GM23338 (cell line): ENCODE data around the gene BAG3. TPM values are rescaled to one million over a fixed set of nuclear protein-coding genes. Genes with fewer than 3 reads are reported as not detected.

ENCODE experiments used
- ATAC-seq: fragments of 200-7000 bp; cut with Tn5 transposase; 3 replicates; pipeline ENCODE4 v1.9.1; 2020
- DNase-seq: peaks from one replicate; pipeline ENCODE4 v3.0.0-alpha.2; 2015; ENCODE audit warnings: low spot score
- H2AFZ ChIP-seq: fragments of 200-600 bp; sonication (generic); 2 replicates; pipeline ENCODE4 v1.8.0; 2016; ENCODE audit warnings: antibody characterized with exemption, mild to moderate bottlenecking, moderate library complexity
- H3F3A ChIP-seq: fragments of 200-600 bp; sonication (generic); replicated peaks from 2 replicates; pipeline ENCODE4 v1.8.0; 2017; ENCODE audit warnings: antibody characterized with exemption, mixed run types, low read depth
- H3K27ac ChIP-seq: fragments of 200-600 bp; sonication (generic); 2 replicates; pipeline ENCODE4 v1.6.1; 2016; ENCODE audit warnings: low read depth
- H3K27me3 ChIP-seq: fragments of 200-600 bp; sonication (generic); 2 replicates; pipeline ENCODE4 v1.8.0; 2016; ENCODE audit warnings: mild to moderate bottlenecking, mixed run types, moderate library complexity; ENCODE audit not compliant: insufficient read depth
- H3K36me3 ChIP-seq: fragments of 200-600 bp; sonication (generic); 2 replicates; pipeline ENCODE4 v1.8.0; 2016; ENCODE audit warnings: mild to moderate bottlenecking; ENCODE audit not compliant: insufficient read depth
- H3K4me1 ChIP-seq: fragments of 200-600 bp; sonication (generic); 2 replicates; pipeline ENCODE4 v1.8.0; 2016; ENCODE audit warnings: mild to moderate bottlenecking, moderate library complexity; ENCODE audit not compliant: insufficient read depth
- H3K4me2 ChIP-seq: fragments of 200-600 bp; sonication (generic); 2 replicates; pipeline ENCODE4 v1.7.1; 2017; ENCODE audit warnings: mixed run types
- H3K4me3 ChIP-seq: fragments of 200-600 bp; sonication (generic); 2 replicates; pipeline ENCODE4 v1.6.1; 2016; ENCODE audit warnings: mixed run types
- H3K79me2 ChIP-seq: fragments of 200-600 bp; sonication (generic); replicated peaks from 2 replicates; pipeline ENCODE4 v1.8.0; 2017; ENCODE audit warnings: mild to moderate bottlenecking; ENCODE audit not compliant: insufficient read depth
- H3K9me2 ChIP-seq: fragments of 200-600 bp; sonication (generic); 2 replicates; pipeline ENCODE4 v1.8.0; 2017; ENCODE audit not compliant: insufficient read depth
- H4K20me1 ChIP-seq: fragments of 200-600 bp; sonication (generic); replicated peaks from 2 replicates; pipeline ENCODE4 v1.8.0; 2017; ENCODE audit warnings: mild to moderate bottlenecking; ENCODE audit not compliant: insufficient read depth
- H3K27ac Mint-ChIP-seq: 2 replicates; pipeline ENCODE4 v1.8.0; 2020; ENCODE audit warnings: inconsistent platforms, mild to moderate bottlenecking, moderate library complexity, mixed read lengths
- H3K27me3 Mint-ChIP-seq: 3 replicates; pipeline ENCODE4 v1.8.0; 2022; ENCODE audit warnings: low read depth, mild to moderate bottlenecking, moderate library complexity, mixed read lengths, inconsistent platforms; ENCODE audit not compliant: insufficient read depth, poor library complexity
- H3K36me3 Mint-ChIP-seq: 3 replicates; pipeline ENCODE4 v1.8.0; 2021; ENCODE audit warnings: low read depth, mild to moderate bottlenecking, inconsistent platforms, moderate library complexity, mixed read lengths
- H3K4me1 Mint-ChIP-seq: 3 replicates; pipeline ENCODE4 v1.8.0; 2020; ENCODE audit warnings: mild to moderate bottlenecking, inconsistent platforms, mixed read lengths
- H3K4me3 Mint-ChIP-seq: 3 replicates; pipeline ENCODE4 v1.8.0; 2021; ENCODE audit warnings: moderate library complexity, mild to moderate bottlenecking, inconsistent platforms, mixed read lengths
- H3K9me3 Mint-ChIP-seq: 3 replicates; pipeline ENCODE4 v1.8.0; 2020; ENCODE audit warnings: moderate library complexity, mild to moderate bottlenecking, inconsistent platforms, mixed read lengths
- CREB1 ChIP-seq: fragments of 250-450 bp; sonication (Bioruptor Pico); IDR thresholded peaks from 2 replicates; pipeline ENCODE4 v1.5.0; 2020; ENCODE audit warnings: low read depth, mild to moderate bottlenecking, moderate library complexity
- EZH2 ChIP-seq: fragments of 200-600 bp; sonication (generic); IDR thresholded peaks from one replicate; pipeline ENCODE4 v1.8.0; 2017; ENCODE audit warnings: antibody characterized with exemption, mild to moderate bottlenecking, low read depth; ENCODE audit not compliant: unreplicated experiment
- EZH2phosphoT487 ChIP-seq: fragments of 200-600 bp; sonication (generic); IDR thresholded peaks from one replicate; pipeline ENCODE4 v1.8.1; 2018; ENCODE audit warnings: antibody characterized with exemption; ENCODE audit not compliant: unreplicated experiment
- JUNB ChIP-seq: IDR thresholded peaks from one replicate; pipeline ENCODE4 v1.6.1; 2016; ENCODE audit warnings: antibody characterized with exemption; ENCODE audit not compliant: unreplicated experiment
- NANOG ChIP-seq: IDR thresholded peaks from 2 replicates; pipeline ENCODE4 v1.6.1; 2016; ENCODE audit warnings: antibody characterized with exemption, borderline replicate concordance
- POLR2AphosphoS5 ChIP-seq: IDR thresholded peaks from 2 replicates; pipeline ENCODE4 v1.6.1; 2016; ENCODE audit warnings: antibody characterized with exemption, low read depth
- STAT1 ChIP-seq: IDR thresholded peaks from one replicate; pipeline ENCODE4 v1.6.1; 2016; ENCODE audit warnings: antibody characterized with exemption; ENCODE audit not compliant: unreplicated experiment
- ZNF114 ChIP-seq: fragments of 250-450 bp; sonication (Bioruptor Pico); IDR thresholded peaks from 2 replicates; pipeline ENCODE4 v1.5.0; 2020; ENCODE audit warnings: mild to moderate bottlenecking, moderate library complexity
- ZNF331 ChIP-seq: fragments of 250-450 bp; sonication (Bioruptor Pico); IDR thresholded peaks from 2 replicates; pipeline ENCODE4 v1.5.0; 2020; ENCODE audit warnings: low read depth, mild to moderate bottlenecking, moderate library complexity
- polyA plus RNA-seq: library from polyadenylated mRNA; unstranded; fragments of >200 nt; fragmentation: Nextera tagmentation; extraction: Ambion mirVana; gene quantifications from 2 replicates; pipeline ENCODE4 v1.2.1, GENCODE V29; 2016
- total RNA-seq: library from RNA; depleted of rRNA; stranded (reverse); fragments of >200 nt; shearing (Covaris generic); gene quantifications from 2 replicates; pipeline ENCODE4 v1.2.3, GENCODE V29; 2014
- TF ChIP-seq, protein P1 (sequence below): fragments of 250-450 bp; sonication (Bioruptor Pico); IDR thresholded peaks from 2 replicates; pipeline ENCODE4 v1.5.0; 2020; ENCODE audit warnings: mild to moderate bottlenecking, moderate library complexity
- TF ChIP-seq, protein P2 (sequence below), 2 experiments: fragments of 200-600 bp in 1 of 2; sonication (generic) in 1 of 2; conservative IDR thresholded peaks; 2 replicates each; pipeline versions ENCODE4 v1.5.1 to v1.6.1; 2016 to 2017; ENCODE audit warnings: antibody characterized with exemption in 2 of 2, low read depth in 2 of 2, mild to moderate bottlenecking in 2 of 2, moderate library complexity in 1 of 2
- TF ChIP-seq, protein P3 (sequence below): IDR thresholded peaks from one replicate; pipeline ENCODE4 v1.6.1; 2018; ENCODE audit warnings: antibody characterized with exemption; ENCODE audit not compliant: unreplicated experiment
- TF ChIP-seq, protein P4 (sequence below): IDR thresholded peaks from 2 replicates; pipeline ENCODE4 v1.6.1; 2016; ENCODE audit warnings: antibody characterized with exemption

The BAG3 gene
- total and polyA plus RNA-seq, 2 experiments from 2014 or later = 8.2 to 8.4 TPM

DNA sequence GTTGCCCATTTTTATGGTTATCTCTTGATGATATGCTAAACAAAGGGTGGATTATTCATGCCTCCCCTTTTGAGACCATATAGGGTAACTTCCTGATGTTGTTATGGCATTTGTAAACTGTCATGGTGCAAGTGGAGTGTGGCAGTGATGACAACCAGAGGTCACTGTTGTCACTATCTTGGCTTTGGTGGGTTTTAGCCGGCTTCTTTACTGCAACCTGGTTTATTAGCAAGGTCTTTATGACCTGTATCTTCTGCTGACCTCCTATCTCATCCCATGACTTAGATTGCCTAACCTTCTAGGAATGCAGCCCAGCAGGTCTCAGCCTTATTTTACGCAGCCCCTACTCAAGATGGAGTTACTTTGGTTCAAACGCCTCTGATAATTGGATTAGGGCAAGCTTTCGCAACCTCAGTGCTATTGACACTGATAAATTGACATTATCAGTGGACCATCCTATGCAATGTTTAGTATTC, 36.9 kb downstream of the BAG3 start:
- H3K27me3 ChIP-seq = no peaks in the 10 kb centered on the region
- TF ChIP-seq ZNF331 (peak; percentile 64; the same call in 1 of the 2 replicates), ZNF114 (CRISPR knock-in tag) (peak; percentile 98), EZH2phosphoT487 (no peak), CREB1 (CRISPR knock-in tag) (peak; percentile 52), EZH2 (no peak), POLR2AphosphoS5 (no peak), NANOG (no peak), JUNB (no peak), STAT1 (no peak)
- TF ChIP-seq, protein P1, sequence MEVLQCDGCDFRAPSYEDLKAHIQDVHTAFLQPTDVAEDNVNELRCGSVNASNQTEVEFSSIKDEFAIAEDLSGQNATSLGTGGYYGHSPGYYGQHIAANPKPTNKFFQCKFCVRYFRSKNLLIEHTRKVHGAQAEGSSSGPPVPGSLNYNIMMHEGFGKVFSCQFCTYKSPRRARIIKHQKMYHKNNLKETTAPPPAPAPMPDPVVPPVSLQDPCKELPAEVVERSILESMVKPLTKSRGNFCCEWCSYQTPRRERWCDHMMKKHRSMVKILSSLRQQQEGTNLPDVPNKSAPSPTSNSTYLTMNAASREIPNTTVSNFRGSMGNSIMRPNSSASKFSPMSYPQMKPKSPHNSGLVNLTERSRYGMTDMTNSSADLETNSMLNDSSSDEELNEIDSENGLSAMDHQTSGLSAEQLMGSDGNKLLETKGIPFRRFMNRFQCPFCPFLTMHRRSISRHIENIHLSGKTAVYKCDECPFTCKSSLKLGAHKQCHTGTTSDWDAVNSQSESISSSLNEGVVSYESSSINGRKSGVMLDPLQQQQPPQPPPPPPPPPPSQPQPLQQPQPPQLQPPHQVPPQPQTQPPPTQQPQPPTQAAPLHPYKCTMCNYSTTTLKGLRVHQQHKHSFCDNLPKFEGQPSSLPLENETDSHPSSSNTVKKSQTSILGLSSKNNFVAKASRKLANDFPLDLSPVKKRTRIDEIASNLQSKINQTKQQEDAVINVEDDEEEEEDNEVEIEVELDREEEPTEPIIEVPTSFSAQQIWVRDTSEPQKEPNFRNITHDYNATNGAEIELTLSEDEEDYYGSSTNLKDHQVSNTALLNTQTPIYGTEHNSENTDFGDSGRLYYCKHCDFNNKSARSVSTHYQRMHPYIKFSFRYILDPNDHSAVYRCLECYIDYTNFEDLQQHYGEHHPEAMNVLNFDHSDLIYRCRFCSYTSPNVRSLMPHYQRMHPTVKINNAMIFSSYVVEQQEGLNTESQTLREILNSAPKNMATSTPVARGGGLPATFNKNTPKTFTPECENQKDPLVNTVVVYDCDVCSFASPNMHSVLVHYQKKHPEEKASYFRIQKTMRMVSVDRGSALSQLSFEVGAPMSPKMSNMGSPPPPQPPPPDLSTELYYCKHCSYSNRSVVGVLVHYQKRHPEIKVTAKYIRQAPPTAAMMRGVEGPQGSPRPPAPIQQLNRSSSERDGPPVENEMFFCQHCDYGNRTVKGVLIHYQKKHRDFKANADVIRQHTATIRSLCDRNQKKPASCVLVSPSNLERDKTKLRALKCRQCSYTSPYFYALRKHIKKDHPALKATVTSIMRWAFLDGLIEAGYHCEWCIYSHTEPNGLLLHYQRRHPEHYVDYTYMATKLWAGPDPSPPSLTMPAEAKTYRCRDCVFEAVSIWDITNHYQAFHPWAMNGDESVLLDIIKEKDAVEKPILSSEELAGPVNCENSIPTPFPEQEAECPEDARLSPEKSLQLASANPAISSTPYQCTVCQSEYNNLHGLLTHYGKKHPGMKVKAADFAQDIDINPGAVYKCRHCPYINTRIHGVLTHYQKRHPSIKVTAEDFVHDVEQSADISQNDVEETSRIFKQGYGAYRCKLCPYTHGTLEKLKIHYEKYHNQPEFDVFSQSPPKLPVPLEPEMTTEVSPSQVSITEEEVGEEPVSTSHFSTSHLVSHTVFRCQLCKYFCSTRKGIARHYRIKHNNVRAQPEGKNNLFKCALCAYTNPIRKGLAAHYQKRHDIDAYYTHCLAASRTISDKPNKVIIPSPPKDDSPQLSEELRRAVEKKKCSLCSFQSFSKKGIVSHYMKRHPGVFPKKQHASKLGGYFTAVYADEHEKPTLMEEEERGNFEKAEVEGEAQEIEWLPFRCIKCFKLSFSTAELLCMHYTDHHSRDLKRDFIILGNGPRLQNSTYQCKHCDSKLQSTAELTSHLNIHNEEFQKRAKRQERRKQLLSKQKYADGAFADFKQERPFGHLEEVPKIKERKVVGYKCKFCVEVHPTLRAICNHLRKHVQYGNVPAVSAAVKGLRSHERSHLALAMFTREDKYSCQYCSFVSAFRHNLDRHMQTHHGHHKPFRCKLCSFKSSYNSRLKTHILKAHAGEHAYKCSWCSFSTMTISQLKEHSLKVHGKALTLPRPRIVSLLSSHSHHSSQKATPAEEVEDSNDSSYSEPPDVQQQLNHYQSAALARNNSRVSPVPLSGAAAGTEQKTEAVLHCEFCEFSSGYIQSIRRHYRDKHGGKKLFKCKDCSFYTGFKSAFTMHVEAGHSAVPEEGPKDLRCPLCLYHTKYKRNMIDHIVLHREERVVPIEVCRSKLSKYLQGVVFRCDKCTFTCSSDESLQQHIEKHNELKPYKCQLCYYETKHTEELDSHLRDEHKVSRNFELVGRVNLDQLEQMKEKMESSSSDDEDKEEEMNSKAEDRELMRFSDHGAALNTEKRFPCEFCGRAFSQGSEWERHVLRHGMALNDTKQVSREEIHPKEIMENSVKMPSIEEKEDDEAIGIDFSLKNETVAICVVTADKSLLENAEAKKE (CRISPR knock-in tag) = peak; percentile 83
- TF ChIP-seq, protein P2, sequence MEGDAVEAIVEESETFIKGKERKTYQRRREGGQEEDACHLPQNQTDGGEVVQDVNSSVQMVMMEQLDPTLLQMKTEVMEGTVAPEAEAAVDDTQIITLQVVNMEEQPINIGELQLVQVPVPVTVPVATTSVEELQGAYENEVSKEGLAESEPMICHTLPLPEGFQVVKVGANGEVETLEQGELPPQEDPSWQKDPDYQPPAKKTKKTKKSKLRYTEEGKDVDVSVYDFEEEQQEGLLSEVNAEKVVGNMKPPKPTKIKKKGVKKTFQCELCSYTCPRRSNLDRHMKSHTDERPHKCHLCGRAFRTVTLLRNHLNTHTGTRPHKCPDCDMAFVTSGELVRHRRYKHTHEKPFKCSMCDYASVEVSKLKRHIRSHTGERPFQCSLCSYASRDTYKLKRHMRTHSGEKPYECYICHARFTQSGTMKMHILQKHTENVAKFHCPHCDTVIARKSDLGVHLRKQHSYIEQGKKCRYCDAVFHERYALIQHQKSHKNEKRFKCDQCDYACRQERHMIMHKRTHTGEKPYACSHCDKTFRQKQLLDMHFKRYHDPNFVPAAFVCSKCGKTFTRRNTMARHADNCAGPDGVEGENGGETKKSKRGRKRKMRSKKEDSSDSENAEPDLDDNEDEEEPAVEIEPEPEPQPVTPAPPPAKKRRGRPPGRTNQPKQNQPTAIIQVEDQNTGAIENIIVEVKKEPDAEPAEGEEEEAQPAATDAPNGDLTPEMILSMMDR (conservative IDR thresholded peaks at IDR 0.05; ENCODE audit: low read depth in 2 of 2) = peak; percentile 34 to 64; a peak in 3 of 4 replicates
- TF ChIP-seq, protein P3, sequence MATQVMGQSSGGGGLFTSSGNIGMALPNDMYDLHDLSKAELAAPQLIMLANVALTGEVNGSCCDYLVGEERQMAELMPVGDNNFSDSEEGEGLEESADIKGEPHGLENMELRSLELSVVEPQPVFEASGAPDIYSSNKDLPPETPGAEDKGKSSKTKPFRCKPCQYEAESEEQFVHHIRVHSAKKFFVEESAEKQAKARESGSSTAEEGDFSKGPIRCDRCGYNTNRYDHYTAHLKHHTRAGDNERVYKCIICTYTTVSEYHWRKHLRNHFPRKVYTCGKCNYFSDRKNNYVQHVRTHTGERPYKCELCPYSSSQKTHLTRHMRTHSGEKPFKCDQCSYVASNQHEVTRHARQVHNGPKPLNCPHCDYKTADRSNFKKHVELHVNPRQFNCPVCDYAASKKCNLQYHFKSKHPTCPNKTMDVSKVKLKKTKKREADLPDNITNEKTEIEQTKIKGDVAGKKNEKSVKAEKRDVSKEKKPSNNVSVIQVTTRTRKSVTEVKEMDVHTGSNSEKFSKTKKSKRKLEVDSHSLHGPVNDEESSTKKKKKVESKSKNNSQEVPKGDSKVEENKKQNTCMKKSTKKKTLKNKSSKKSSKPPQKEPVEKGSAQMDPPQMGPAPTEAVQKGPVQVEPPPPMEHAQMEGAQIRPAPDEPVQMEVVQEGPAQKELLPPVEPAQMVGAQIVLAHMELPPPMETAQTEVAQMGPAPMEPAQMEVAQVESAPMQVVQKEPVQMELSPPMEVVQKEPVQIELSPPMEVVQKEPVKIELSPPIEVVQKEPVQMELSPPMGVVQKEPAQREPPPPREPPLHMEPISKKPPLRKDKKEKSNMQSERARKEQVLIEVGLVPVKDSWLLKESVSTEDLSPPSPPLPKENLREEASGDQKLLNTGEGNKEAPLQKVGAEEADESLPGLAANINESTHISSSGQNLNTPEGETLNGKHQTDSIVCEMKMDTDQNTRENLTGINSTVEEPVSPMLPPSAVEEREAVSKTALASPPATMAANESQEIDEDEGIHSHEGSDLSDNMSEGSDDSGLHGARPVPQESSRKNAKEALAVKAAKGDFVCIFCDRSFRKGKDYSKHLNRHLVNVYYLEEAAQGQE = no peak
- TF ChIP-seq, protein P4, sequence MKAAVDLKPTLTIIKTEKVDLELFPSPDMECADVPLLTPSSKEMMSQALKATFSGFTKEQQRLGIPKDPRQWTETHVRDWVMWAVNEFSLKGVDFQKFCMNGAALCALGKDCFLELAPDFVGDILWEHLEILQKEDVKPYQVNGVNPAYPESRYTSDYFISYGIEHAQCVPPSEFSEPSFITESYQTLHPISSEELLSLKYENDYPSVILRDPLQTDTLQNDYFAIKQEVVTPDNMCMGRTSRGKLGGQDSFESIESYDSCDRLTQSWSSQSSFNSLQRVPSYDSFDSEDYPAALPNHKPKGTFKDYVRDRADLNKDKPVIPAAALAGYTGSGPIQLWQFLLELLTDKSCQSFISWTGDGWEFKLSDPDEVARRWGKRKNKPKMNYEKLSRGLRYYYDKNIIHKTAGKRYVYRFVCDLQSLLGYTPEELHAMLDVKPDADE = no peak
- Mint-ChIP-seq H3K27me3 (peaks cover 11% of the 10 kb centered on the region), H3K9me3 (no peaks in the 10 kb centered on the region), H3K27ac (peak overlapping the region; percentile 99), H3K4me3 (peak overlapping the region; percentile 90), H3K36me3 (no peaks in the 10 kb centered on the region), H3K4me1 (peaks cover 25% of the 10 kb centered on the region)
- H3K4me3 ChIP-seq = peak overlapping the region; percentile 58
- ATAC-seq (peak; percentile 8; the same call in 2 of the 3 replicates), DNase-seq (peak; percentile 63)
- peak overlapping the region; percentile 98 for H3K27ac ChIP-seq
- peaks cover 8% of the 10 kb centered on the region for H3F3A ChIP-seq
- H4K20me1 ChIP-seq = no peaks in the 10 kb centered on the region
- no peaks in the 10 kb centered on the region for H3K36me3 ChIP-seq
- peaks cover 9% of the 10 kb centered on the region for H3K4me1 ChIP-seq
- no peaks in the 10 kb centered on the region for H3K79me2 ChIP-seq
- H3K4me2 ChIP-seq = peak overlapping the region; percentile 73
- H3K9me2 ChIP-seq = no peaks in the 10 kb centered on the region
- no peak overlapping the region for H2AFZ ChIP-seq
